ENCODE data around the gene SIX4. TPM values are rescaled to one million over a fixed set of nuclear protein-coding genes. Genes with fewer than 3 reads are reported as not detected.
A peak's percentile ranks its signal among the peaks of the same experiment; 100 is the strongest.

SIX4 gene
- polyA plus RNA-seq (2013, experiment 1 of 2): 8.6 TPM
- polyA plus RNA-seq (2013, experiment 2 of 2): 9.3 TPM

- peak; percentile 73 for DNase-seq (ENCODE audit: low spot score)
- Histone ChIP-seq H3K23ac (ENCODE audit: low read depth, low read length, poor library complexity) (peak within 1 kb of the TSS; percentile 92), H3K9me3 (replicated peaks in 1 of 2; ENCODE audit: control insufficient read depth in 2 of 2, insufficient read depth in 1 of 2, low read depth in 1 of 2, low read length in 2 of 2) (no peaks in the 10 kb centered on the region), H3K9ac (ENCODE audit: low read depth, low read length, poor library complexity) (peak within 1 kb of the TSS; percentile 99), H3K4me2 (ENCODE audit: insufficient read depth, low read length, poor library complexity, severe bottlenecking) (peak within 1 kb of the TSS; percentile 68), H4K91ac (ENCODE audit: low read depth, low read length, poor library complexity) (peak within 1 kb of the TSS; percentile 76), H2AK5ac (ENCODE audit: low read depth, low read length) (peak within 1 kb of the TSS; percentile 98), H4K8ac (ENCODE audit: low read depth, low read length) (no peak within 1 kb of the TSS), H3K14ac (ENCODE audit: low read length) (peak within 1 kb of the TSS; percentile 94), H3K27ac (replicated peaks; ENCODE audit: low read length) (peak within 1 kb of the TSS; percentile 98), H3K4me3 (ENCODE audit: low read length in 2 of 2) (peak within 1 kb of the TSS; percentile 90 to 98), H2AFZ (ENCODE audit: low read length) (peak within 1 kb of the TSS; percentile 93), H3K4ac (ENCODE audit: low read length) (peak within 1 kb of the TSS; percentile 96), H2BK5ac (ENCODE audit: low read length) (peak within 1 kb of the TSS; percentile 99), H2BK120ac (ENCODE audit: low read depth, low read length) (peak within 1 kb of the TSS; percentile 90), H3K4me1 (ENCODE audit: control insufficient read depth in 2 of 2, insufficient read depth in 1 of 2, low read depth in 1 of 2, low read length in 2 of 2) (peaks cover 6 to 11% of the 10 kb centered on the region in 2 donors), H3K27me3 (ENCODE audit: control insufficient read depth in 3 of 3, insufficient read depth in 3 of 3, low read depth in 1 of 3, low read length in 3 of 3) (no peaks in the 10 kb centered on the region), H3K79me1 (ENCODE audit: low read depth, low read length) (peaks cover 9% of the 10 kb centered on the region), H3K18ac (ENCODE audit: low read length) (peak within 1 kb of the TSS; percentile 98), H3K36me3 (replicated peaks in 1 of 2; ENCODE audit: control insufficient read depth in 2 of 2, insufficient read depth in 2 of 2, low read length in 2 of 2) (peaks cover 6 to 13% of the 10 kb centered on the region in 2 donors), H2BK12ac (ENCODE audit: low read length) (peak within 1 kb of the TSS; percentile 91), H2BK15ac (ENCODE audit: low read length) (peak within 1 kb of the TSS; percentile 94)
- WGBS, 2 donors (ENCODE audit: extremely low coverage in 2 of 2, insufficient read length in 2 of 2, insufficient replicate concordance in 1 of 2): no CpG with 5 or more reads among the region's 36 CpGs
Measured at GRCh38 chr14:60723907-60724618, at the start of gene SIX4. Gene SIX4 (minus strand): TSS chr14:60724351. CDS start chr14:60724074, 277 bp downstream.

GRCh38 chr14:60773558-60773957 lies 49.4 kb upstream of the SIX4 start:
- Histone ChIP-seq H3K27ac (replicated peaks; ENCODE audit: low read length) (no peak overlapping the region), H3K79me1 (ENCODE audit: low read depth, low read length) (no peaks in the 10 kb centered on the region), H3K18ac (ENCODE audit: low read length) (no peak overlapping the region), H3K4me2 (ENCODE audit: insufficient read depth, low read length, poor library complexity, severe bottlenecking) (no peak overlapping the region), H2BK120ac (ENCODE audit: low read depth, low read length) (no peak overlapping the region), H2AFZ (ENCODE audit: low read length) (no peak overlapping the region), H3K9ac (ENCODE audit: low read depth, low read length, poor library complexity) (no peak overlapping the region), H3K23ac (ENCODE audit: low read depth, low read length, poor library complexity) (no peak overlapping the region), H3K4me1 (ENCODE audit: control insufficient read depth in 2 of 2, insufficient read depth in 1 of 2, low read depth in 1 of 2, low read length in 2 of 2) (no peaks in the 10 kb centered on the region), H3K14ac (ENCODE audit: low read length) (no peak overlapping the region), H3K36me3 (replicated peaks in 1 of 2; ENCODE audit: control insufficient read depth in 2 of 2, insufficient read depth in 2 of 2, low read length in 2 of 2) (no peaks in the 10 kb centered on the region), H3K4ac (ENCODE audit: low read length) (no peak overlapping the region), H3K9me3 (replicated peaks in 1 of 2; ENCODE audit: control insufficient read depth in 2 of 2, insufficient read depth in 1 of 2, low read depth in 1 of 2, low read length in 2 of 2) (no peaks in the 10 kb centered on the region), H4K91ac (ENCODE audit: low read depth, low read length, poor library complexity) (no peak overlapping the region), H3K27me3 (ENCODE audit: control insufficient read depth in 3 of 3, insufficient read depth in 3 of 3, low read depth in 1 of 3, low read length in 3 of 3) (no peaks in the 10 kb centered on the region), H2AK5ac (ENCODE audit: low read depth, low read length) (no peak overlapping the region), H3K4me3 (ENCODE audit: low read length in 2 of 2) (no peak overlapping the region), H2BK15ac (ENCODE audit: low read length) (no peak overlapping the region), H2BK12ac (ENCODE audit: low read length) (no peak overlapping the region), H4K8ac (ENCODE audit: low read depth, low read length) (no peak overlapping the region), H2BK5ac (ENCODE audit: low read length) (no peak overlapping the region)
- no peak for DNase-seq (ENCODE audit: low spot score)

- Histone ChIP-seq H2AFZ (ENCODE audit: low read length) (no peak overlapping the region), H2BK5ac (ENCODE audit: low read length) (no peak overlapping the region), H4K91ac (ENCODE audit: low read depth, low read length, poor library complexity) (no peak overlapping the region), H3K27me3 (ENCODE audit: control insufficient read depth in 3 of 3, insufficient read depth in 3 of 3, low read depth in 1 of 3, low read length in 3 of 3) (no peaks in the 10 kb centered on the region), H3K36me3 (replicated peaks in 1 of 2; ENCODE audit: control insufficient read depth in 2 of 2, insufficient read depth in 2 of 2, low read length in 2 of 2) (no peaks in the 10 kb centered on the region), H3K9ac (ENCODE audit: low read depth, low read length, poor library complexity) (no peak overlapping the region), H3K27ac (replicated peaks; ENCODE audit: low read length) (no peak overlapping the region), H2BK120ac (ENCODE audit: low read depth, low read length) (no peak overlapping the region), H3K9me3 (replicated peaks in 1 of 2; ENCODE audit: control insufficient read depth in 2 of 2, insufficient read depth in 1 of 2, low read depth in 1 of 2, low read length in 2 of 2) (no peaks in the 10 kb centered on the region), H3K4me2 (ENCODE audit: insufficient read depth, low read length, poor library complexity, severe bottlenecking) (no peak overlapping the region), H2BK12ac (ENCODE audit: low read length) (no peak overlapping the region), H3K79me1 (ENCODE audit: low read depth, low read length) (no peaks in the 10 kb centered on the region), H2AK5ac (ENCODE audit: low read depth, low read length) (no peak overlapping the region), H3K4me3 (ENCODE audit: low read length in 2 of 2) (no peak overlapping the region), H3K18ac (ENCODE audit: low read length) (no peak overlapping the region), H3K14ac (ENCODE audit: low read length) (no peak overlapping the region), H3K4me1 (ENCODE audit: control insufficient read depth in 2 of 2, insufficient read depth in 1 of 2, low read depth in 1 of 2, low read length in 2 of 2) (no peaks in the 10 kb centered on the region), H3K4ac (ENCODE audit: low read length) (no peak overlapping the region), H3K23ac (ENCODE audit: low read depth, low read length, poor library complexity) (no peak overlapping the region), H2BK15ac (ENCODE audit: low read length) (no peak overlapping the region), H4K8ac (ENCODE audit: low read depth, low read length) (no peak overlapping the region)
- WGBS, 2 donors (ENCODE audit: extremely low coverage in 2 of 2, insufficient read length in 2 of 2, insufficient replicate concordance in 1 of 2): no CpG with 5 or more reads among the region's 2 CpGs
- DNase-seq (ENCODE audit: low spot score): no peak
Measured at GRCh38 chr14:60771117-60771516, 47.0 kb upstream of the SIX4 start.

- Histone ChIP-seq H2BK12ac (ENCODE audit: low read length) (no peak overlapping the region), H2BK15ac (ENCODE audit: low read length) (no peak overlapping the region), H2AK5ac (ENCODE audit: low read depth, low read length) (no peak overlapping the region), H3K18ac (ENCODE audit: low read length) (no peak overlapping the region), H4K91ac (ENCODE audit: low read depth, low read length, poor library complexity) (no peak overlapping the region), H3K4me3 (ENCODE audit: low read length in 2 of 2) (no peak overlapping the region), H3K4me1 (ENCODE audit: control insufficient read depth in 2 of 2, insufficient read depth in 1 of 2, low read depth in 1 of 2, low read length in 2 of 2) (no peaks in the 10 kb centered on the region), H3K27me3 (ENCODE audit: control insufficient read depth in 3 of 3, insufficient read depth in 3 of 3, low read depth in 1 of 3, low read length in 3 of 3) (no peaks in the 10 kb centered on the region), H3K9ac (ENCODE audit: low read depth, low read length, poor library complexity) (no peak overlapping the region), H3K4me2 (ENCODE audit: insufficient read depth, low read length, poor library complexity, severe bottlenecking) (no peak overlapping the region), H3K4ac (ENCODE audit: low read length) (no peak overlapping the region), H2BK120ac (ENCODE audit: low read depth, low read length) (no peak overlapping the region), H3K27ac (replicated peaks; ENCODE audit: low read length) (no peak overlapping the region), H2BK5ac (ENCODE audit: low read length) (no peak overlapping the region), H2AFZ (ENCODE audit: low read length) (no peak overlapping the region), H3K79me1 (ENCODE audit: low read depth, low read length) (no peaks in the 10 kb centered on the region), H3K14ac (ENCODE audit: low read length) (no peak overlapping the region), H3K36me3 (replicated peaks in 1 of 2; ENCODE audit: control insufficient read depth in 2 of 2, insufficient read depth in 2 of 2, low read length in 2 of 2) (no peaks in the 10 kb centered on the region), H3K23ac (ENCODE audit: low read depth, low read length, poor library complexity) (no peak overlapping the region), H4K8ac (ENCODE audit: low read depth, low read length) (no peak overlapping the region), H3K9me3 (replicated peaks in 1 of 2; ENCODE audit: control insufficient read depth in 2 of 2, insufficient read depth in 1 of 2, low read depth in 1 of 2, low read length in 2 of 2) (no peaks in the 10 kb centered on the region)
- DNase-seq (ENCODE audit: low spot score): no peak
- WGBS, 2 donors (ENCODE audit: extremely low coverage in 2 of 2, insufficient read length in 2 of 2, insufficient replicate concordance in 1 of 2): no CpG with 5 or more reads among the region's 2 CpGs
Measured at GRCh38 chr14:60768602-60769001, 44.5 kb upstream of the SIX4 start.
